KOPT-K1 (cell line): Measurements from ENCODE around the gene GRIA3.
"Not testable (repeated sequence)": the region's sequence is repeated elsewhere in the genome, so short reads cannot be mapped to it uniquely, and the experiment has no call there.

ENCODE experiments used
- H3K27ac ChIP-seq: fragments of 200-600 bp; sonication (generic); 2 replicates; pipeline ENCODE4 v1.5.1; 2016; ENCODE audit warnings: antibody characterized with exemption, mild to moderate bottlenecking, low read depth, low read length; ENCODE audit not compliant: poor library complexity, severe bottlenecking
- H3K36me3 ChIP-seq: fragments of 200-600 bp; sonication (generic); 2 replicates; pipeline ENCODE4 v1.5.1; 2017; ENCODE audit warnings: antibody characterized with exemption, mild to moderate bottlenecking, low read length, moderate library complexity; ENCODE audit not compliant: insufficient read depth
- H3K9me3 ChIP-seq: fragments of 200-600 bp; sonication (generic); 2 replicates; pipeline ENCODE4 v1.5.1; 2017; ENCODE audit warnings: antibody characterized with exemption, low read length, mild to moderate bottlenecking; ENCODE audit not compliant: insufficient read depth, poor library complexity, severe bottlenecking

Gene GRIA3

GRCh38 chrX:123475068-123475724 is 291.1 kb downstream of the GRIA3 start:
- no peaks in the 10 kb centered on the region for H3K36me3 ChIP-seq
- H3K9me3 ChIP-seq: no peaks in the 10 kb centered on the region
- H3K27ac ChIP-seq: no peak overlapping the region

GRCh38 chrX:123476611-123477219 is 292.6 kb downstream of the GRIA3 start:
- no peaks in the 10 kb centered on the region for H3K9me3 ChIP-seq
- no peaks in the 10 kb centered on the region for H3K36me3 ChIP-seq
- H3K27ac ChIP-seq: no peak overlapping the region

GRCh38 chrX:123477673-123478072 is 293.6 kb downstream of the GRIA3 start:
- H3K27ac ChIP-seq: no peak overlapping the region
- no peaks in the 10 kb centered on the region for H3K9me3 ChIP-seq
- H3K36me3 ChIP-seq: no peaks in the 10 kb centered on the region

GRCh38 chrX:123481913-123482851 is 298.1 kb downstream of the GRIA3 start:
- H3K9me3 ChIP-seq: no peaks in the 10 kb centered on the region
- no peak overlapping the region for H3K27ac ChIP-seq
- no peaks in the 10 kb centered on the region for H3K36me3 ChIP-seq

- Histone ChIP-seq H3K9me3 (no peaks in the 10 kb centered on the region), H3K27ac (no peak overlapping the region), H3K36me3 (no peaks in the 10 kb centered on the region)
These were observed 302.2 kb downstream of the GRIA3 start for GRCh38 chrX:123486297-123486696.

DNA sequence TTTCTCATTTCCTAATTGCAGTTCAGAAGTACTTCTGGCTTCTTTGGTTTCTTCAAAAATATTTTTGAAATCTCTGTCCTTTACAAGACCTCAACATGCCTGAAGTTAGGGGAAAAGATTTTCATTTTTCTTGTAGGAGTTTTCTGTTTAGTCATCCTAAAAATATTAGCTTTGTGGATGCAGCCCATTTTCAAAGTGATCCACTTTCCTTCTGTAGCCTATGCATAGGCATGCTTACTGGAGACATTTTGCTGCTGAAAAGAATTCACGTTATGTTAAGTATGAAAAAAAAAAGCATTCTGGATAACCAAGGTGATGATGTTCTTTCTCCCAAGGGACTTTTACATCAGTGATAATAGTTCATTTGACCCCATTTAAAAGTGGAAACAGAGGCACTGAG is 303.2 kb downstream of the GRIA3 start:
- Histone ChIP-seq H3K9me3 (no peaks in the 10 kb centered on the region), H3K27ac (no peak overlapping the region), H3K36me3 (no peaks in the 10 kb centered on the region)

- H3K9me3 ChIP-seq: no peaks in the 10 kb centered on the region
- H3K36me3 ChIP-seq: no peaks in the 10 kb centered on the region
- no peak overlapping the region for H3K27ac ChIP-seq
These were observed 303.6 kb downstream of the GRIA3 start for GRCh38 chrX:123487669-123488068.

- Histone ChIP-seq H3K9me3 (no peaks in the 10 kb centered on the region), H3K27ac (no peak overlapping the region), H3K36me3 (no peaks in the 10 kb centered on the region)
These were observed 304.9 kb downstream of the GRIA3 start for GRCh38 chrX:123489011-123489410.

DNA sequence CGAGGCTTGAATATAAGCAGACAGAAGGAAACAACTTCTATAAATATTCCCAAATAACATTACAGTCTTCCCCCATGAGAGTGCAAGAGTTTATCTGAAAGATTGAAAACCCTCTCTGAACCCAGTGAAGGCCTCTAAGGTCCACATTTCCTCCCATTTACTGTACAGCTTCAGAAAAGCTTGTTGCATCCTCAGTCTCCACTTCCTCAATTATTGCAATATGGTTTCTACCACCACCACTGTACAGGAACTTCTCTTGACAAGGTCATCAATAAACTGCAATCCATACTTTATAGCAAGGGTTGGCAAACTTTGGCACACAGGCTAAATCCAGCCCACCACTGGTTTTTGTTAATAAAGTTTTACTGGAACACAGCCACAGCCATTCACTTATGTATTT is 309.8 kb downstream of the GRIA3 start:
- Histone ChIP-seq H3K27ac (no peak overlapping the region), H3K36me3 (no peaks in the 10 kb centered on the region), H3K9me3 (no peaks in the 10 kb centered on the region)

DNA sequence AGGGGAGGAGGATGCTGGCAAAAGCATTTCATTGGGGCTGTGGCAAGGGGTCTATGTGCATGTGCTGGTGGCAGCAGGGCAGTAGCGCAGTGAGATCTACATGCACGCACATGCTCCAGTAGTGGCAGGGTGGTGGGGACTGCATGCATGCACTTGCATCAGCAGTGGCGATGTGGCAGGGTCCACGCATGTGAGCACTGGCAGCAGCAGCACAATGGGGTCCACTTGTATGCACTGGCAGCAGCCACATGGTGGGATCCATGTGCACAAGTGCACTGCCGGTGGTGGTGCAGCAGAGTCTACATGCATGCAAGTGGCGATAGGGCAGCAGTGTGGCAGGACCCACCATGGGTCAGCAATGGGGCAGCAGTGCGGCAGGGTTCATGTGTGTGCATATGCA is 315.7 kb downstream of the GRIA3 start:
- Histone ChIP-seq H3K36me3 (no peaks in the 10 kb centered on the region), H3K9me3 (no peaks in the 10 kb centered on the region), H3K27ac (no peak overlapping the region)

- Histone ChIP-seq H3K9me3 (no peaks in the 10 kb centered on the region), H3K27ac (no peak overlapping the region), H3K36me3 (no peaks in the 10 kb centered on the region)
These were observed 320.0 kb downstream of the GRIA3 start for GRCh38 chrX:123504047-123504446.

DNA sequence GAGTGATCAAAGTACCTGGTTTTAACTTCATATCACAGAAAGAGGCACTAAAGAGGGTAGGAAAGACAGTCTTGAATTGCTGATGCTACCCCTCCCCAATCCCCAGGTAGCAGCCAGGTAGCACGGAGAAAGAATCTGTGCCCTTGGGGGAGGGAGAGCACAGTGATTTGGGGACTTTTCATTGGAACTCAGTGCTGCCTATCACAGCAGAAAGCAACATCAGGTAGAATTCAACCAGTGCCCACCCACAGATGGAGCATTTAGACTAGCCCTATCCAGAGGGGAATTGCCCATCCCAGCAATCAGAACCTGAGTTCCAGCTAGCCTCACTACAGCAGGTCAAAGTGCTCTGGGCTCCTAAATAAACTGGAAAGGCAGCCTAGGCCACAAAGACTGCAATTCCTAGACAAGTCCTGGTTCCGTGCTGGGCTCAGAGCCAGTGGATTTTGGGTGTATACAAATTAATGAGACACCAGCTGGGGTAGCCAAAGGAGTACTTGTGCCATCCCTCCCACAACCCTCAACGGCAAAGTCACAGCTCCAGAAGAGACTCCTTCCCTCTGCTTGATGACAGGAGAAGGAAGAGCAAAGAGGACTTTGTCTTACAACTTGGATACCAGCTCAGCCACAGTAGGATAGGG is 320.7 kb downstream of the GRIA3 start:
- no peak overlapping the region for H3K27ac ChIP-seq
- H3K9me3 ChIP-seq: no peaks in the 10 kb centered on the region

DNA sequence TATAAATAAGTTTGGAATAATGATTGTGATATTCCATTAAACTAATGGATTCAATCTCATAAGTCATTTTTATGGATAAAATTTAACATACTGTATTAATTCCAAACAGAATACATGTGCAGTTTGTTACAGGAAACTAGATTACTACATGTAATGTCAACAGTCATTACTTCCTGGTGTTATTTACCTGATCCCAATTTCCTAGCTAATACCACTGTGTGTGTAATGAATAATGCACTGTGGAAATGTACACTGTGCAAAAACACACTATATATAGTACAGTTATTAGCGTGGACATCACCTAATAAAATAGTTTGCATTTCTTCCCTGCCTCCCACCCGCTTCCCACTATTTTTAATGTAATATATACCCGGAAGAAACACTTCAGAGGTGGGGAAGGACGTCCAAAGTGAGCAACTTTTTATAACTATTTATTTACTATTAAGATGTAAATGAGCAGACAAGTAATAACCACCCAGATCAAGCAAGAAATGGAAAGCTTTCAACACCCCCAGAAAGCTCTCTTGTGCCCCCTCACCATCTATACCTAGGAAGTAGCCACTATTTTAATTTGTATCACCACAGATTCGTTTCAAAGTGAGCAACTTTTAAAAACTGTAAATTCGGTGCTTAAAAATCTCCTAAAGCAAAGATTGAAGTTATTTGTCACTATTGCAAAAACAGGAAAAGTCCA is 329.7 kb downstream of the GRIA3 start:
- no peaks in the 10 kb centered on the region for H3K36me3 ChIP-seq
- peaks cover 11% of the 10 kb centered on the region for H3K9me3 ChIP-seq
- no peak overlapping the region for H3K27ac ChIP-seq

More for the DNA sequence above, 320.7 kb downstream of the GRIA3 start:
- H3K36me3 ChIP-seq: no peaks in the 10 kb centered on the region

GRCh38 chrX:123514279-123514640 is 330.2 kb downstream of the GRIA3 start:
- H3K27ac ChIP-seq, H3K36me3 ChIP-seq: not testable (repeated sequence)
- peaks cover 11% of the 10 kb centered on the region for H3K9me3 ChIP-seq
